Thyroid gland (tissue), 4 donors: ENCODE data around the gene UNC13A. TPM values are rescaled to one million over a fixed set of nuclear protein-coding genes. Genes with fewer than 3 reads are reported as not detected.

Source experiments
- DNase-seq, 2 donors: peaks; one replicate each; pipeline ENCODE4 v3.0.0-alpha.2; 2019
- H3K27ac ChIP-seq, 3 donors: fragments of 200-600 bp; sonication (generic); 1 replicate in 2 of 3; 2 replicates in 1 of 3; pipeline ENCODE4 v1.5.1; 2016 to 2019; ENCODE audit warnings: mild to moderate bottlenecking in 1 of 3, moderate library complexity in 1 of 3
- H3K27me3 ChIP-seq: fragments of 200-600 bp; sonication (generic); one replicate; pipeline ENCODE4 v1.5.1; 2019
- H3K36me3 ChIP-seq, 2 donors: fragments of 200-600 bp; sonication (generic); one replicate each; pipeline ENCODE4 v1.5.1; 2016 to 2019
- H3K4me1 ChIP-seq, 2 donors: fragments of 200-600 bp; sonication (generic); one replicate each; pipeline ENCODE4 v1.5.1; 2017 to 2019
- H3K4me3 ChIP-seq, 3 donors: fragments of 200-600 bp; sonication (generic); replicated peaks in 1 of 3; 1 replicate in 2 of 3; 2 replicates in 1 of 3; pipeline ENCODE4 v1.5.1; 2016; ENCODE audit warnings: mild to moderate bottlenecking in 1 of 3
- H3K9me3 ChIP-seq: fragments of 200-600 bp; sonication (generic); one replicate; pipeline ENCODE4 v1.5.1; 2017
- POLR2A ChIP-seq, 2 donors: fragments of 450-650 bp; IDR thresholded peaks; one replicate each; pipeline ENCODE4 v1.6.1; 2017; ENCODE audit warnings: antibody characterized with exemption in 2 of 2, mild to moderate bottlenecking in 2 of 2, moderate library complexity in 1 of 2
- WGBS, 2 donors: methylation state at CpG; one replicate each; pipeline ENCODE4 v1.1.5; 2017; 5-methylcytosine and 5-hydroxymethylcytosine counted together
- intact Hi-C: fragments of 100-400 bp; cut with DNase I; formaldehyde crosslinking; loops from one replicate; pipeline ENCODE4 v1.15.1; 2023
- total RNA-seq, 4 donors: library from RNA; depleted of rRNA; stranded (reverse); fragments of >200 nt; gene quantifications; one replicate each; pipeline ENCODE4 v1.2.3, GENCODE V29; 2016
- TF ChIP-seq, protein P1 (sequence below), 6 experiments: fragments of 200-600 bp in 3 of 6; fragments of 450-650 bp in 3 of 6; sonication (generic) in 3 of 6; IDR thresholded peaks; one replicate each; pipeline ENCODE4 v1.5.1; 2016 to 2019; ENCODE audit warnings: antibody characterized with exemption in 6 of 6, mild to moderate bottlenecking in 2 of 6, inconsistent platforms in 1 of 6, moderate library complexity in 1 of 6

The UNC13A gene
- total RNA-seq, 4 donors from 2014 or later, result under 0.01 to 2.7 (median 0.21) TPM

- Histone ChIP-seq H3K9me3 (no peaks in the 10 kb centered on the region), H3K4me3 (no peak overlapping the region), H3K27me3 (no peaks in the 10 kb centered on the region), H3K27ac (no peak overlapping the region), H3K36me3 (no peaks in the 10 kb centered on the region), H3K4me1 (no peaks in the 10 kb centered on the region)
- WGBS, 2 donors, result 80 to 91% methylated on average over 2 of the region's 2 CpGs
- TF ChIP-seq, protein P1, sequence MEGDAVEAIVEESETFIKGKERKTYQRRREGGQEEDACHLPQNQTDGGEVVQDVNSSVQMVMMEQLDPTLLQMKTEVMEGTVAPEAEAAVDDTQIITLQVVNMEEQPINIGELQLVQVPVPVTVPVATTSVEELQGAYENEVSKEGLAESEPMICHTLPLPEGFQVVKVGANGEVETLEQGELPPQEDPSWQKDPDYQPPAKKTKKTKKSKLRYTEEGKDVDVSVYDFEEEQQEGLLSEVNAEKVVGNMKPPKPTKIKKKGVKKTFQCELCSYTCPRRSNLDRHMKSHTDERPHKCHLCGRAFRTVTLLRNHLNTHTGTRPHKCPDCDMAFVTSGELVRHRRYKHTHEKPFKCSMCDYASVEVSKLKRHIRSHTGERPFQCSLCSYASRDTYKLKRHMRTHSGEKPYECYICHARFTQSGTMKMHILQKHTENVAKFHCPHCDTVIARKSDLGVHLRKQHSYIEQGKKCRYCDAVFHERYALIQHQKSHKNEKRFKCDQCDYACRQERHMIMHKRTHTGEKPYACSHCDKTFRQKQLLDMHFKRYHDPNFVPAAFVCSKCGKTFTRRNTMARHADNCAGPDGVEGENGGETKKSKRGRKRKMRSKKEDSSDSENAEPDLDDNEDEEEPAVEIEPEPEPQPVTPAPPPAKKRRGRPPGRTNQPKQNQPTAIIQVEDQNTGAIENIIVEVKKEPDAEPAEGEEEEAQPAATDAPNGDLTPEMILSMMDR (IDR thresholded peaks at IDR 0.05), result no peak
- TF ChIP-seq POLR2A (IDR thresholded peaks at IDR 0.05), result no peak
- no peak for DNase-seq
- intact Hi-C loops, result no loop called here
These were observed 62.2 kb downstream of the UNC13A start for GRCh38 chr19:17625980-17626379.

GRCh38 chr19:17625043-17625442, 63.1 kb downstream of the UNC13A start:
- DNase-seq, result no peak
- Histone ChIP-seq H3K36me3 (no peaks in the 10 kb centered on the region), H3K27ac (no peak overlapping the region), H3K4me1 (no peaks in the 10 kb centered on the region), H3K4me3 (no peak overlapping the region), H3K27me3 (no peaks in the 10 kb centered on the region), H3K9me3 (no peaks in the 10 kb centered on the region)
- 83 to 95% methylated on average over 1 of the region's 1 CpG for WGBS, 2 donors
- intact Hi-C loops, result no loop called here
- TF ChIP-seq, protein P1 (IDR thresholded peaks at IDR 0.05), result no peak
- no peak for TF ChIP-seq POLR2A (IDR thresholded peaks at IDR 0.05)

DNA sequence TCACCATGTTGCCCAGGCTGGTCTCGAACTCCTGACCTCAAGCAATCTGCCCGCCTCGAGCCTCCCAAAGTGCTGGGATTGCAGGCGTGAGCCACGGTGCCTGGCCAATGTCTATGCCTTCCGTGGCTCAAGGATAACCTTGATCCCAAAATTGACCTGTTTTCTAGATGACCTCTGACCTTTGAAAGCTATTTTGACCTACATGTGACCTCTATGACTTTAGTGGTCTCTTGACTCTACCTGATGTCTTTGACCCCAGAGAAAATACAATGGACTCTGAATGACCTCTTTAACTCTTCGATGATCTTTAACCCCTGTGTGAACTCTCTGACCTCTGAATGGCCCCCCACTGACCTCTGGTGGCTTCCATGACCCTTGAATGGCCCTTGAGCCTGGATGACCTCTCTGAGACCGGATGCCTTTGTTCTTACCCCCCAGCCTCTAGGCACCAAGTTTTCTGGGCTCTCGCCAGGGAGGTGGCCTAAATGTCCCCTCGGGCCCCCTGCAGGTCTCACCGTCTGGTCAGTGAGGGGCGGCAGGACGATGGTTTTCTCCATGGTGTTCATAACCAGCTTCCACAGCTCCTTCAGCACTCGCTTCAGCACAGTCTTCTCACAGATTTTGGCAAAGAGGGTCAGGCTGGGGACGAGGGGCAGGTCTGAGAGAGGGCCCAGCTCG, 63.7 kb downstream of the UNC13A start:
- Histone ChIP-seq H3K36me3 (no peaks in the 10 kb centered on the region), H3K9me3 (no peaks in the 10 kb centered on the region), H3K27me3 (no peaks in the 10 kb centered on the region), H3K4me1 (no peaks in the 10 kb centered on the region), H3K27ac (no peak overlapping the region), H3K4me3 (no peak overlapping the region)
- intact Hi-C loops, result no loop called here
- DNase-seq, result no peak
- TF ChIP-seq POLR2A (IDR thresholded peaks at IDR 0.05), result no peak
- 82 to 87% methylated on average over 16 of the region's 16 CpGs for WGBS, 2 donors

- intact Hi-C loops, result no loop called here
- TF ChIP-seq, protein P1 (IDR thresholded peaks at IDR 0.05), result no peak
- no peak for TF ChIP-seq POLR2A (IDR thresholded peaks at IDR 0.05)
- Histone ChIP-seq H3K27ac (no peak overlapping the region), H3K9me3 (no peaks in the 10 kb centered on the region), H3K4me3 (no peak overlapping the region), H3K36me3 (no peaks in the 10 kb centered on the region), H3K4me1 (no peaks in the 10 kb centered on the region), H3K27me3 (no peaks in the 10 kb centered on the region)
- no peak for DNase-seq
- WGBS, 2 donors, result 86 to 93% methylated on average over 18 to 26 of the region's 31 CpGs
These were observed 64.8 kb downstream of the UNC13A start for GRCh38 chr19:17623224-17623935.

GRCh38 chr19:17620696-17621095, 67.5 kb downstream of the UNC13A start:
- Histone ChIP-seq H3K27me3 (no peaks in the 10 kb centered on the region), H3K27ac (no peak overlapping the region), H3K4me1 (no peaks in the 10 kb centered on the region), H3K9me3 (no peaks in the 10 kb centered on the region), H3K36me3 (no peaks in the 10 kb centered on the region), H3K4me3 (no peak overlapping the region)
- intact Hi-C loops, result no loop called here
- 88 to 100% methylated on average over 1 of the region's 1 CpG for WGBS, 2 donors
- DNase-seq, result no peak
- no peak for TF ChIP-seq POLR2A (IDR thresholded peaks at IDR 0.05)
- TF ChIP-seq, protein P1 (IDR thresholded peaks at IDR 0.05), result no peak
